GM12891 (cell line): ENCODE measurements around the gene SCARF2.

Experiments
- DNase-seq: peaks from one replicate; pipeline ENCODE4 v3.0.0; 2011; ENCODE audit warnings: low spot score; ENCODE audit not compliant: insufficient read length
- FAIRE-seq: peaks from 2 replicates; lab custom pipeline; 2011; peaks lifted over from hg19 to GRCh38; lab: Jason Lieb, UNC
- PAX5 ChIP-seq: IDR thresholded peaks from 2 replicates; pipeline ENCODE4 v1.6.1; 2011; ENCODE audit warnings: low read length, moderate library complexity, mild to moderate bottlenecking; ENCODE audit not compliant: insufficient read depth, severe bottlenecking
- POLR2A ChIP-seq: IDR thresholded peaks from 2 replicates; pipeline ENCODE4 v1.6.1; 2011; ENCODE audit warnings: low read depth, low read length, control low read depth
- POLR2AphosphoS5 ChIP-seq: IDR thresholded peaks from 2 replicates; pipeline ENCODE4 v1.6.1; 2011; ENCODE audit warnings: low read depth, low read length, control low read depth
- POU2F2 ChIP-seq: IDR thresholded peaks from 2 replicates; pipeline ENCODE4 v1.6.1; 2011; ENCODE audit warnings: low read depth, mild to moderate bottlenecking, control low read depth, low read length, moderate library complexity
- SPI1 ChIP-seq: IDR thresholded peaks from 2 replicates; pipeline ENCODE4 v1.6.1; 2011; ENCODE audit warnings: low read depth, low read length, control low read depth
- TAF1 ChIP-seq: IDR thresholded peaks from 2 replicates; pipeline ENCODE4 v1.6.1; 2011; ENCODE audit warnings: low read depth, low read length, control low read depth

The SCARF2 gene

GRCh38 chr22:20433191-20433590 is 4.4 kb downstream of the SCARF2 start:
- no peak for TF ChIP-seq POU2F2
- TF ChIP-seq SPI1, result no peak
- FAIRE-seq, result no peak

GRCh38 chr22:20432244-20432686 is 5.4 kb downstream of the SCARF2 start:
- no peak for FAIRE-seq
- TF ChIP-seq POLR2AphosphoS5 (no peak), POLR2A (no peak), TAF1 (no peak), POU2F2 (no peak), PAX5 (no peak), SPI1 (no peak)
- no peak for DNase-seq

More at GRCh38 chr22:20433191-20433590, 4.4 kb downstream of the SCARF2 start:
- no peak for DNase-seq

- TF ChIP-seq POU2F2 (no peak), SPI1 (no peak), PAX5 (no peak), POLR2A (no peak), POLR2AphosphoS5 (no peak), TAF1 (no peak)
- no peak for DNase-seq
- no peak for FAIRE-seq
Measured at GRCh38 chr22:20431511-20432192, 6.0 kb downstream of the SCARF2 start.

GRCh38 chr22:20430720-20431510 is 6.7 kb downstream of the SCARF2 start:
- FAIRE-seq (peak; percentile 76), DNase-seq (no peak)
- TF ChIP-seq POLR2A (no peak), POLR2AphosphoS5 (no peak), PAX5 (no peak), SPI1 (no peak), TAF1 (no peak), POU2F2 (no peak)

- FAIRE-seq (no peak), DNase-seq (no peak)
- TF ChIP-seq SPI1 (no peak), POLR2A (no peak), POU2F2 (no peak)
Measured at GRCh38 chr22:20430101-20430719, 7.4 kb downstream of the SCARF2 start.

GRCh38 chr22:20429254-20430100 is 8.1 kb downstream of the SCARF2 start:
- TF ChIP-seq POLR2AphosphoS5 (no peak), PAX5 (no peak), POLR2A (no peak), TAF1 (no peak), SPI1 (no peak), POU2F2 (no peak)
- FAIRE-seq (peak; percentile 76), DNase-seq (peak; percentile 88)

- TF ChIP-seq TAF1 (no peak), POLR2AphosphoS5 (no peak), PAX5 (no peak), SPI1 (no peak), POLR2A (no peak), POU2F2 (no peak)
- DNase-seq, result no peak
Measured at GRCh38 chr22:20428496-20429253, 8.9 kb downstream of the SCARF2 start.

GRCh38 chr22:20427945-20428417 is 9.6 kb downstream of the SCARF2 start:
- FAIRE-seq (no peak), DNase-seq (no peak)
- no peak for TF ChIP-seq POLR2A
- TF ChIP-seq TAF1, result no peak
- TF ChIP-seq PAX5, result no peak
- TF ChIP-seq POLR2AphosphoS5, result no peak
- TF ChIP-seq POU2F2, result no peak
- TF ChIP-seq SPI1, result no peak

More at GRCh38 chr22:20428496-20429253, 8.9 kb downstream of the SCARF2 start:
- peak; percentile 52 for FAIRE-seq
